HEK293 (cell line): Measurements from ENCODE around the gene UFSP2.

Experiments used
- CTCF ChIA-PET: fragments of 350-600 bp; formaldehyde crosslinking; extraction: SDS; loops from one replicate; lab custom pipeline; 2021; ENCODE audit warnings: antibody characterized with exemption; lab: Yijun Ruan, JAX
- POLR2A ChIA-PET: fragments of 300-600 bp; formaldehyde crosslinking; extraction: SDS; loops from one replicate; lab custom pipeline; 2020; ENCODE audit warnings: antibody characterized with exemption, inconsistent platforms; lab: Yijun Ruan, JAX
- H3K27ac ChIP-seq: fragments of 200-500 bp; sonication (Bioruptor generic); 2 replicates; pipeline ENCODE4 v1.5.1; 2014; ENCODE audit warnings: low read depth, low read length, control low read depth, inconsistent platforms; ENCODE audit errors: extremely low read depth
- H3K36me3 ChIP-seq, 2 experiments: fragments of 200-500 bp in 1 of 2; sonication (Bioruptor generic) in 1 of 2; 1 replicate in 1 of 2; 2 replicates in 1 of 2; pipeline ENCODE4 v1.5.1; 2014 to 2017; ENCODE audit warnings: inconsistent platforms in 2 of 2, low read length in 2 of 2; ENCODE audit not compliant: control insufficient read depth in 2 of 2, insufficient read depth in 1 of 2
- H3K4me1 ChIP-seq: fragments of 200-500 bp; sonication (Bioruptor generic); 2 replicates; pipeline ENCODE4 v1.5.1; 2014; ENCODE audit warnings: mild to moderate bottlenecking, low read length, inconsistent platforms; ENCODE audit not compliant: control insufficient read depth, insufficient read depth
- H3K4me3 ChIP-seq: 2 replicates; pipeline ENCODE4 v1.5.1; 2011; ENCODE audit warnings: low read depth, mild to moderate bottlenecking, control low read depth, low read length, moderate library complexity
- H3K9me3 ChIP-seq: fragments of 200-500 bp; sonication (Bioruptor generic); 2 replicates; pipeline ENCODE4 v1.5.1; 2014; ENCODE audit warnings: low read depth, low read length, inconsistent platforms; ENCODE audit not compliant: control insufficient read depth, insufficient read depth
- GFI1B ChIP-seq: fragments of 450-650 bp; formaldehyde crosslinking; IDR thresholded peaks from 2 replicates; pipeline ENCODE4 v1.5.1; 2016; ENCODE audit warnings: missing biosample characterization, missing genetic modification characterization
- YY1 ChIP-seq: fragments of 450-650 bp; formaldehyde crosslinking; IDR thresholded peaks from 2 replicates; pipeline ENCODE4 v1.5.1; 2018; ENCODE audit warnings: missing biosample characterization, missing genetic modification characterization
- ZBTB17 ChIP-seq: fragments of 450-650 bp; formaldehyde crosslinking; IDR thresholded peaks from 2 replicates; pipeline ENCODE4 v1.5.1; 2016; ENCODE audit warnings: missing biosample characterization, missing genetic modification characterization
- ZBTB20 ChIP-seq: fragments of 450-650 bp; formaldehyde crosslinking; IDR thresholded peaks from 2 replicates; pipeline ENCODE4 v1.5.1; 2016; ENCODE audit warnings: missing biosample characterization, missing genetic modification characterization
- ZNF114 ChIP-seq: fragments of 450-650 bp; formaldehyde crosslinking; IDR thresholded peaks from 2 replicates; pipeline ENCODE4 v1.5.0; 2017; ENCODE audit warnings: missing biosample characterization, missing genetic modification characterization
- ZNF16 ChIP-seq: fragments of 450-650 bp; formaldehyde crosslinking; IDR thresholded peaks from 2 replicates; pipeline ENCODE4 v1.5.1; 2016; ENCODE audit warnings: low read depth, missing biosample characterization, missing genetic modification characterization
- ZNF202 ChIP-seq: fragments of 450-650 bp; formaldehyde crosslinking; IDR thresholded peaks from 2 replicates; pipeline ENCODE4 v1.5.1; 2016; ENCODE audit warnings: missing biosample characterization, missing genetic modification characterization, borderline replicate concordance
- ZNF426 ChIP-seq: fragments of 450-650 bp; formaldehyde crosslinking; IDR thresholded peaks from 2 replicates; pipeline ENCODE4 v1.5.1; 2017; ENCODE audit warnings: missing biosample characterization, missing genetic modification characterization, mild to moderate bottlenecking, inconsistent platforms, moderate library complexity
- ZNF510 ChIP-seq: fragments of 450-650 bp; formaldehyde crosslinking; IDR thresholded peaks from 2 replicates; pipeline ENCODE4 v1.5.1; 2018; ENCODE audit warnings: mild to moderate bottlenecking, missing genetic modification characterization, missing biosample characterization; ENCODE audit not compliant: insufficient replicate concordance
- ZNF580 ChIP-seq: fragments of 450-650 bp; formaldehyde crosslinking; IDR thresholded peaks from 2 replicates; pipeline ENCODE4 v1.5.1; 2016; ENCODE audit warnings: missing biosample characterization, missing genetic modification characterization
- ZNF585B ChIP-seq: fragments of 450-650 bp; formaldehyde crosslinking; IDR thresholded peaks from 2 replicates; pipeline ENCODE4 v1.5.1; 2016; ENCODE audit warnings: missing biosample characterization, missing genetic modification characterization
- ZNF624 ChIP-seq: fragments of 450-650 bp; formaldehyde crosslinking; IDR thresholded peaks from 2 replicates; pipeline ENCODE4 v1.5.1; 2017; ENCODE audit warnings: missing biosample characterization, missing genetic modification characterization
- ZNF677 ChIP-seq: fragments of 450-650 bp; IDR thresholded peaks from 2 replicates; pipeline ENCODE4 v1.5.0; 2018; ENCODE audit warnings: missing biosample characterization, mild to moderate bottlenecking, missing genetic modification characterization, moderate library complexity
- ZSCAN16 ChIP-seq: fragments of 450-650 bp; formaldehyde crosslinking; IDR thresholded peaks from 2 replicates; pipeline ENCODE4 v1.5.1; 2016; ENCODE audit warnings: missing biosample characterization, missing genetic modification characterization
- ZSCAN23 ChIP-seq: fragments of 450-650 bp; formaldehyde crosslinking; IDR thresholded peaks from 2 replicates; pipeline ENCODE4 v1.5.1; 2016; ENCODE audit warnings: missing biosample characterization, missing genetic modification characterization
- TF ChIP-seq, protein P1 (sequence below): fragments of 450-650 bp; formaldehyde crosslinking; IDR thresholded peaks from 2 replicates; pipeline ENCODE4 v1.5.1; 2017; ENCODE audit warnings: missing biosample characterization, mild to moderate bottlenecking, missing genetic modification characterization, moderate library complexity
- TF ChIP-seq, protein P2 (sequence below): fragments of 450-650 bp; IDR thresholded peaks from 2 replicates; pipeline ENCODE4 v1.5.1; 2018; ENCODE audit warnings: missing biosample characterization, mild to moderate bottlenecking, missing genetic modification characterization

UFSP2 gene

DNA sequence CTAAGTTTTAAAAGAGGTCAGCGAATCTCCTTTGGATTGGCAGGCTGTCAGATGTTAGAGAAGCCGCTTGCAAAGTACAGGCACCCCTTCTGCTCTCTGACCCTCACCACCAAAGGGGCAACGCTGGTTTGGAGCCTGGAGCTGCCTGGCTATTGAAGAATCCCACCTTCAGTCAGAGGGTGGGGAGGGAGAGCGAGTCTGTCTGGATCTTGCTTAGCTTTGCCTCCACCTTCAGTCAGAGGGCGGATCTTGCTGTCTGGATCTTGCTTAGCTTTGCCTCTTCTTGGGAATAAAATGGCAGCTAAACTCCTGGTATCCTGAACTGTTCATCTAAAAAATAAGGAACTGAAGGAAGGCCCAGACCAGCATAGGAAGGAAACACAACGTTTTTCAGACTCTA lies 38.4 kb upstream of the UFSP2 start:
- Histone ChIP-seq H3K27ac (no peak overlapping the region), H3K4me1 (no peaks in the 10 kb centered on the region), H3K9me3 (no peaks in the 10 kb centered on the region), H3K36me3 (no peaks in the 10 kb centered on the region), H3K4me3 (no peak overlapping the region)
- CTCF ChIA-PET: interaction anchor here (0.6 to 0.7 kb wide), 2 partner anchors 189 to 675 kb away, joined by 3 read pairs; no protein-coding TSS in a partner anchor
- no peak for TF ChIP-seq ZBTB17 (tag by site-specific recombination)
- TF ChIP-seq ZSCAN23 (tag by site-specific recombination): no peak
- TF ChIP-seq ZNF510 (tag by site-specific recombination): no peak
- TF ChIP-seq ZNF585B: no peak
- no peak for TF ChIP-seq ZNF580 (tag by site-specific recombination)
- TF ChIP-seq ZNF677 (tag by site-specific recombination): no peak
- POLR2A ChIA-PET: no interaction called here

DNA sequence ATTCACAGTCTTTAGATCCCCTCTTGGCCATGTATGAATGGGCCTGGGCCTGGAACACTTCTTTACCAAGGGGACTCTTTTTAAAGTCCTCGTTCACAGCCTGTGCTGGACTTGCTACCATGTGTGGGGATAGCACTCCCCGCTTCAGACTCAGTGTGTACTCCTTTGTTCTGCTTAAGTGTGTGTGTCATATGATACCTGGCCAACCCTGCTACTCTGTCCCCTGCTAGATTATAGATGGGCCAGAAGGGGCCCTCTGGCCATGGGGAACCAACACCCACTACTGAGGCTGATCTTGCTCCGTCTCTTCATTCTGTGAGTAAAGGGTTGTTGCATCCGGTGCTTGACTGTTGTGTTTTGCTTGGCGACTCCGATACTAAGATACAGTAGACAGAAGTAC lies 37.8 kb upstream of the UFSP2 start:
- CTCF ChIA-PET: interaction anchor here (0.7 kb wide), 1 partner anchor 675 kb away, joined by 3 read pairs; no protein-coding TSS in a partner anchor

GRCh38 chr4:185461565-185461964 lies 35.8 kb upstream of the UFSP2 start:
- CTCF ChIA-PET: no interaction called here
- no peak overlapping the region for H3K4me3 ChIP-seq
- TF ChIP-seq ZNF114 (tag by site-specific recombination): no peak
- TF ChIP-seq ZSCAN16 (tag by site-specific recombination): no peak
- POLR2A ChIA-PET: no interaction called here
- no peak overlapping the region for H3K27ac ChIP-seq
- no peaks in the 10 kb centered on the region for H3K36me3 ChIP-seq
- H3K4me1 ChIP-seq: no peaks in the 10 kb centered on the region
- H3K9me3 ChIP-seq: no peaks in the 10 kb centered on the region

More for the DNA sequence above, 37.8 kb upstream of the UFSP2 start:
- Histone ChIP-seq H3K36me3 (no peaks in the 10 kb centered on the region), H3K4me3 (no peak overlapping the region), H3K4me1 (no peaks in the 10 kb centered on the region), H3K27ac (no peak overlapping the region), H3K9me3 (no peaks in the 10 kb centered on the region)
- TF ChIP-seq, protein P1, sequence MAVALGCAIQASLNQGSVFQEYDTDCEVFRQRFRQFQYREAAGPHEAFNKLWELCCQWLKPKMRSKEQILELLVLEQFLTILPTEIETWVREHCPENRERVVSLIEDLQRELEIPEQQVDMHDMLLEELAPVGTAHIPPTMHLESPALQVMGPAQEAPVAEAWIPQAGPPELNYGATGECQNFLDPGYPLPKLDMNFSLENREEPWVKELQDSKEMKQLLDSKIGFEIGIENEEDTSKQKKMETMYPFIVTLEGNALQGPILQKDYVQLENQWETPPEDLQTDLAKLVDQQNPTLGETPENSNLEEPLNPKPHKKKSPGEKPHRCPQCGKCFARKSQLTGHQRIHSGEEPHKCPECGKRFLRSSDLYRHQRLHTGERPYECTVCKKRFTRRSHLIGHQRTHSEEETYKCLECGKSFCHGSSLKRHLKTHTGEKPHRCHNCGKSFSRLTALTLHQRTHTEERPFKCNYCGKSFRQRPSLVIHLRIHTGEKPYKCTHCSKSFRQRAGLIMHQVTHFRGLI (tag by site-specific recombination): no peak
- no peak for TF ChIP-seq ZNF16
- TF ChIP-seq ZNF624: no peak
- TF ChIP-seq, protein P2, sequence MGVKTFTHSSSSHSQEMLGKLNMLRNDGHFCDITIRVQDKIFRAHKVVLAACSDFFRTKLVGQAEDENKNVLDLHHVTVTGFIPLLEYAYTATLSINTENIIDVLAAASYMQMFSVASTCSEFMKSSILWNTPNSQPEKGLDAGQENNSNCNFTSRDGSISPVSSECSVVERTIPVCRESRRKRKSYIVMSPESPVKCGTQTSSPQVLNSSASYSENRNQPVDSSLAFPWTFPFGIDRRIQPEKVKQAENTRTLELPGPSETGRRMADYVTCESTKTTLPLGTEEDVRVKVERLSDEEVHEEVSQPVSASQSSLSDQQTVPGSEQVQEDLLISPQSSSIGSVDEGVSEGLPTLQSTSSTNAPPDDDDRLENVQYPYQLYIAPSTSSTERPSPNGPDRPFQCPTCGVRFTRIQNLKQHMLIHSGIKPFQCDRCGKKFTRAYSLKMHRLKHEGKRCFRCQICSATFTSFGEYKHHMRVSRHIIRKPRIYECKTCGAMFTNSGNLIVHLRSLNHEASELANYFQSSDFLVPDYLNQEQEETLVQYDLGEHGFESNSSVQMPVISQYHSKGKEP (tag by site-specific recombination): no peak
- TF ChIP-seq ZNF426: no peak
- TF ChIP-seq ZNF202 (tag by site-specific recombination): no peak
- TF ChIP-seq GFI1B (tag by site-specific recombination): no peak
- POLR2A ChIA-PET: no interaction called here

- no peaks in the 10 kb centered on the region for H3K36me3 ChIP-seq
- ChIA-PET POLR2A (no interaction called here), CTCF (interaction anchor here (0.6 to 1.7 kb wide), 2 partner anchors 141 to 494 kb away, joined by 3 to 4 read pairs; no protein-coding TSS in a partner anchor)
- no peak overlapping the region for H3K27ac ChIP-seq
- H3K4me1 ChIP-seq: no peaks in the 10 kb centered on the region
- no peaks in the 10 kb centered on the region for H3K9me3 ChIP-seq
- no peak overlapping the region for H3K4me3 ChIP-seq
- TF ChIP-seq YY1 (tag by site-specific recombination): no peak
- TF ChIP-seq ZBTB20 (tag by site-specific recombination): peak; percentile 77
Observed at GRCh38 chr4:185457136-185457535, 31.4 kb upstream of the UFSP2 start.
